IMR-90 (cell line): Measurements from ENCODE around the gene TMPRSS2. TPM values are rescaled to one million over a fixed set of nuclear protein-coding genes. Genes with fewer than 3 reads are reported as not detected.

Source experiments
- ATAC-seq: fragments of 200-7000 bp; cut with Tn5 transposase; 2 replicates; pipeline ENCODE4 v1.9.1; 2020; ENCODE audit warnings: low read depth, mild to moderate bottlenecking, moderate library complexity
- BruUV-seq: library from RNA; stranded (reverse); fragments of 400-500 nt; replicated peaks from 2 replicates; lab custom pipeline; 2021; lab: Mats Ljungman, UMichigan
- CTCF ChIA-PET: fragments of 300-600 bp; formaldehyde crosslinking; extraction: SDS; loops from one replicate; lab custom pipeline; 2021; ENCODE audit warnings: antibody characterized with exemption; lab: Yijun Ruan, JAX
- POLR2A ChIA-PET: fragments of 300-600 bp; sonication (Branson Sonifier 250); formaldehyde crosslinking; loops from one replicate; lab custom pipeline; 2022; ENCODE audit warnings: antibody characterized with exemption; ENCODE audit not compliant: unreplicated experiment; lab: Charles Lee
- DNase-seq: peaks from one replicate; pipeline ENCODE4 v3.0.0; 2013
- H2AFZ ChIP-seq: replicated peaks from 2 replicates; pipeline ENCODE3; 2013; ENCODE audit warnings: low read length, mild to moderate bottlenecking; ENCODE audit not compliant: poor library complexity
- H2AK5ac ChIP-seq: 2 replicates; pipeline ENCODE4 v1.6.1; 2013; ENCODE audit warnings: low read depth, low read length, inconsistent platforms
- H2AK9ac ChIP-seq: replicated peaks from 2 replicates; pipeline ENCODE3; 2013; ENCODE audit warnings: mild to moderate bottlenecking, low read depth, low read length, moderate library complexity; ENCODE audit not compliant: poor library complexity
- H2BK120ac ChIP-seq: 2 replicates; pipeline ENCODE4 v1.6.1; 2013; ENCODE audit warnings: low read depth, low read length, inconsistent platforms
- H2BK15ac ChIP-seq: 3 replicates; pipeline ENCODE4 v1.6.1; 2013; ENCODE audit warnings: low read depth, low read length, inconsistent platforms
- H2BK20ac ChIP-seq: 2 replicates; pipeline ENCODE4 v1.6.1; 2013; ENCODE audit warnings: low read depth, mild to moderate bottlenecking, inconsistent platforms, low read length, moderate library complexity
- H2BK5ac ChIP-seq: 2 replicates; pipeline ENCODE4 v1.6.1; 2013; ENCODE audit warnings: mild to moderate bottlenecking, low read depth, low read length, inconsistent platforms; ENCODE audit not compliant: poor library complexity, severe bottlenecking
- H3K14ac ChIP-seq: replicated peaks from 2 replicates; pipeline ENCODE4 v1.6.1; 2013; ENCODE audit warnings: low read depth, low read length, inconsistent platforms
- H3K18ac ChIP-seq: 2 replicates; pipeline ENCODE4 v1.6.1; 2013; ENCODE audit warnings: low read depth, low read length, control low read depth
- H3K23ac ChIP-seq: 2 replicates; pipeline ENCODE4 v1.6.1; 2013; ENCODE audit warnings: low read depth, low read length, inconsistent platforms
- H3K27ac ChIP-seq: 2 replicates; pipeline ENCODE4 v1.5.1; 2013; ENCODE audit warnings: mild to moderate bottlenecking, control low read depth, low read length; ENCODE audit not compliant: insufficient read depth
- H3K27me3 ChIP-seq: 2 replicates; pipeline ENCODE4 v1.6.1; 2013; ENCODE audit warnings: low read length; ENCODE audit not compliant: control insufficient read depth, insufficient read depth
- H3K36me3 ChIP-seq: 2 replicates; pipeline ENCODE4 v1.6.1; 2013; ENCODE audit warnings: low read length, mixed read lengths; ENCODE audit not compliant: control insufficient read depth, insufficient read depth
- H3K4ac ChIP-seq: 2 replicates; pipeline ENCODE4 v1.6.1; 2013; ENCODE audit warnings: low read depth, low read length, inconsistent platforms
- H3K4me1 ChIP-seq: 2 replicates; pipeline ENCODE4 v1.6.1; 2013; ENCODE audit warnings: low read length, mixed read lengths; ENCODE audit not compliant: control insufficient read depth, insufficient read depth
- H3K4me2 ChIP-seq: 2 replicates; pipeline ENCODE4 v1.6.1; 2013; ENCODE audit warnings: low read depth, mild to moderate bottlenecking, control low read depth, low read length, moderate library complexity
- H3K4me3 ChIP-seq: 2 replicates; pipeline ENCODE4 v1.5.1; 2013; ENCODE audit warnings: low read depth, mild to moderate bottlenecking, control low read depth, low read length, moderate library complexity; ENCODE audit not compliant: insufficient read depth
- H3K56ac ChIP-seq: 2 replicates; pipeline ENCODE4 v1.6.1; 2013; ENCODE audit warnings: low read length, inconsistent platforms; ENCODE audit not compliant: insufficient read depth; ENCODE audit errors: extremely low read depth
- H3K79me1 ChIP-seq, 2 experiments: 2 replicates each; pipeline ENCODE4 v1.6.1; 2013; ENCODE audit warnings: low read length in 2 of 2, inconsistent platforms in 1 of 2, low read depth in 1 of 2
- H3K9ac ChIP-seq: 2 replicates; pipeline ENCODE4 v1.6.1; 2013; ENCODE audit warnings: low read depth, low read length, control low read depth
- H3K9me1 ChIP-seq: 2 replicates; pipeline ENCODE4 v1.6.1; 2013; ENCODE audit warnings: low read length, inconsistent platforms; ENCODE audit not compliant: insufficient read depth
- H3K9me3 ChIP-seq: 2 replicates; pipeline ENCODE4 v1.6.1; 2013; ENCODE audit warnings: low read length; ENCODE audit not compliant: control insufficient read depth, insufficient read depth
- H4K20me1 ChIP-seq: 2 replicates; pipeline ENCODE4 v1.6.1; 2013; ENCODE audit warnings: low read length, inconsistent platforms; ENCODE audit not compliant: insufficient read depth
- H4K5ac ChIP-seq: 2 replicates; pipeline ENCODE4 v1.6.1; 2013; ENCODE audit warnings: mild to moderate bottlenecking, low read depth, low read length, control low read depth
- H4K8ac ChIP-seq, 2 experiments: 2 replicates each; pipeline ENCODE4 v1.6.1; 2013; ENCODE audit warnings: low read depth in 2 of 2, low read length in 2 of 2, control low read depth in 1 of 2, inconsistent platforms in 1 of 2
- H4K91ac ChIP-seq: 2 replicates; pipeline ENCODE4 v1.6.1; 2013; ENCODE audit warnings: low read depth, low read length, inconsistent platforms; ENCODE audit not compliant: insufficient read depth
- CEBPB ChIP-seq: IDR thresholded peaks from 2 replicates; pipeline ENCODE4 v1.6.1; 2012; ENCODE audit warnings: low read depth, low read length, improper control_type of control experiment
- USF2 ChIP-seq: fragments of 150-350 bp; IDR thresholded peaks from 2 replicates; pipeline ENCODE4 v1.6.1; 2017; ENCODE audit warnings: mild to moderate bottlenecking, antibody characterized with exemption, low read length, low read depth
- WGBS, 2 experiments: methylation state at CpG; one replicate each; pipeline versions ENCODE4 v1.1.5 to v1.1.7; 2013; ENCODE audit warnings: missing lambda C conversion rate in 2 of 2; ENCODE audit not compliant: insufficient read length in 1 of 2; ENCODE audit errors: extremely low coverage in 2 of 2; 5-methylcytosine and 5-hydroxymethylcytosine counted together
- dilution Hi-C: fragments of 300-500 bp; cut with HindIII; formaldehyde crosslinking; loops from one replicate; pipeline ENCODE4 v1.14.3; 2018; ENCODE audit warnings: low sequenced_read_pairs; ENCODE audit not compliant: unreplicated experiment
- in situ Hi-C: fragments of 300-500 bp; cut with MboI; formaldehyde crosslinking; loops from 3 replicates; pipeline ENCODE4 v1.14.3; 2019; ENCODE audit warnings: low sequenced_read_pairs, inconsistent platforms, mixed read lengths
- intact Hi-C: fragments of 100-400 bp; cut with micrococcal nuclease; formaldehyde crosslinking; loops from 2 replicates; pipeline ENCODE4 v1.10.0; 2022
- polyA plus RNA-seq, 3 experiments: library from polyadenylated mRNA; depleted of rRNA; stranded (reverse); fragments of >200 nt; gene quantifications; 2 replicates each; pipeline ENCODE4 v1.2.3, GENCODE V29; 2012; ENCODE audit warnings: low replicate concordance in 1 of 3
- total RNA-seq: library from RNA; depleted of rRNA; stranded (reverse); fragments of >200 nt; gene quantifications from 2 replicates; pipeline ENCODE4 v1.2.3, GENCODE V29; 2012
- TF ChIP-seq, protein P1 (sequence below): fragments of 150-350 bp; IDR thresholded peaks from 2 replicates; pipeline ENCODE4 v1.6.1; 2016; ENCODE audit warnings: low read depth, mild to moderate bottlenecking, low read length, moderate library complexity, borderline replicate concordance
- TF ChIP-seq, protein P2 (sequence below): conservative IDR thresholded peaks from 2 replicates; pipeline ENCODE4 v1.5.1; 2012; ENCODE audit warnings: mild to moderate bottlenecking, low read depth, low read length, improper control_type of control experiment

The TMPRSS2 gene
- total and polyA plus RNA-seq, 2 of the 4 experiments (the other 2 are of a cell fraction), result not detected

GRCh38 chr21:41465176-41465781, 42.7 kb downstream of the TMPRSS2 start:
- Histone ChIP-seq H2BK120ac (no peak overlapping the region), H2BK15ac (no peak overlapping the region), H3K18ac (no peak overlapping the region), H2BK20ac (no peak overlapping the region), H4K8ac (no peak overlapping the region), H3K56ac (no peak overlapping the region), H2AK5ac (no peak overlapping the region), H4K91ac (no peak overlapping the region), H3K4me3 (no peak overlapping the region), H3K9me3 (no peaks in the 10 kb centered on the region), H3K23ac (no peak overlapping the region), H3K9ac (no peak overlapping the region), H2AFZ (no peak overlapping the region), H3K14ac (no peak overlapping the region), H3K9me1 (no peaks in the 10 kb centered on the region), H4K20me1 (no peaks in the 10 kb centered on the region), H3K36me3 (no peaks in the 10 kb centered on the region), H2BK5ac (no peak overlapping the region), H3K4me2 (no peak overlapping the region), H2AK9ac (no peak overlapping the region), H3K4me1 (peaks cover 3% of the 10 kb centered on the region; the same call in 1 of the 2 replicates), H3K79me1 (no peaks in the 10 kb centered on the region), H3K4ac (no peak overlapping the region), H4K5ac (no peak overlapping the region), H3K27ac (no peak overlapping the region), H3K27me3 (no peaks in the 10 kb centered on the region; the same call in 1 of the 2 replicates)
- CTCF ChIA-PET, result interaction anchor here (1.0 kb wide), 1 partner anchor 182 kb away, joined by 3 read pairs; no protein-coding TSS in a partner anchor
- intact Hi-C loops (no loop called here), in situ Hi-C loops (no loop called here), dilution Hi-C loops (no loop called here)
- TF ChIP-seq CEBPB, result no peak
- TF ChIP-seq, protein P1, sequence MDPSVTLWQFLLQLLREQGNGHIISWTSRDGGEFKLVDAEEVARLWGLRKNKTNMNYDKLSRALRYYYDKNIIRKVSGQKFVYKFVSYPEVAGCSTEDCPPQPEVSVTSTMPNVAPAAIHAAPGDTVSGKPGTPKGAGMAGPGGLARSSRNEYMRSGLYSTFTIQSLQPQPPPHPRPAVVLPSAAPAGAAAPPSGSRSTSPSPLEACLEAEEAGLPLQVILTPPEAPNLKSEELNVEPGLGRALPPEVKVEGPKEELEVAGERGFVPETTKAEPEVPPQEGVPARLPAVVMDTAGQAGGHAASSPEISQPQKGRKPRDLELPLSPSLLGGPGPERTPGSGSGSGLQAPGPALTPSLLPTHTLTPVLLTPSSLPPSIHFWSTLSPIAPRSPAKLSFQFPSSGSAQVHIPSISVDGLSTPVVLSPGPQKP, result no peak
- TF ChIP-seq, protein P2, sequence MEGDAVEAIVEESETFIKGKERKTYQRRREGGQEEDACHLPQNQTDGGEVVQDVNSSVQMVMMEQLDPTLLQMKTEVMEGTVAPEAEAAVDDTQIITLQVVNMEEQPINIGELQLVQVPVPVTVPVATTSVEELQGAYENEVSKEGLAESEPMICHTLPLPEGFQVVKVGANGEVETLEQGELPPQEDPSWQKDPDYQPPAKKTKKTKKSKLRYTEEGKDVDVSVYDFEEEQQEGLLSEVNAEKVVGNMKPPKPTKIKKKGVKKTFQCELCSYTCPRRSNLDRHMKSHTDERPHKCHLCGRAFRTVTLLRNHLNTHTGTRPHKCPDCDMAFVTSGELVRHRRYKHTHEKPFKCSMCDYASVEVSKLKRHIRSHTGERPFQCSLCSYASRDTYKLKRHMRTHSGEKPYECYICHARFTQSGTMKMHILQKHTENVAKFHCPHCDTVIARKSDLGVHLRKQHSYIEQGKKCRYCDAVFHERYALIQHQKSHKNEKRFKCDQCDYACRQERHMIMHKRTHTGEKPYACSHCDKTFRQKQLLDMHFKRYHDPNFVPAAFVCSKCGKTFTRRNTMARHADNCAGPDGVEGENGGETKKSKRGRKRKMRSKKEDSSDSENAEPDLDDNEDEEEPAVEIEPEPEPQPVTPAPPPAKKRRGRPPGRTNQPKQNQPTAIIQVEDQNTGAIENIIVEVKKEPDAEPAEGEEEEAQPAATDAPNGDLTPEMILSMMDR, result no peak
- TF ChIP-seq USF2, result no peak
- DNase-seq (no peak), ATAC-seq (no peak)
- BruUV-seq, result no TSS peak
- POLR2A ChIA-PET, result no interaction called here
- no CpG with 5 or more reads among the region's 4 CpGs for WGBS, 2 experiments
